Superior temporal gyrus (tissue), 1 donor: ENCODE results near the gene PREX1.

ENCODE experiments used
- DNase-seq: peaks from one replicate; pipeline ENCODE4 v3.0.0-alpha.2; 2016; ENCODE audit errors: extremely low spot score

PREX1 gene

GRCh38 chr20:48703511-48704219, 124.1 kb downstream of the PREX1 start:
- DNase-seq = no peak

- no peak for DNase-seq
These were observed 124.7 kb downstream of the PREX1 start for GRCh38 chr20:48703107-48703506.

GRCh38 chr20:48702455-48702913, 125.3 kb downstream of the PREX1 start:
- DNase-seq = no peak

- no peak for DNase-seq
These were observed 126.1 kb downstream of the PREX1 start for GRCh38 chr20:48701702-48702101.

- peak; percentile 12 for DNase-seq
These were observed 129.1 kb downstream of the PREX1 start for GRCh38 chr20:48698507-48699267.

- DNase-seq = peak; percentile 57
These were observed 129.8 kb downstream of the PREX1 start for GRCh38 chr20:48697845-48698491.

- no peak for DNase-seq
These were observed 131.1 kb downstream of the PREX1 start for GRCh38 chr20:48696671-48697070.

GRCh38 chr20:48695738-48696137, 132.1 kb downstream of the PREX1 start:
- peak; percentile 9 for DNase-seq

GRCh38 chr20:48695255-48695654, 132.5 kb downstream of the PREX1 start:
- peak; percentile 8 for DNase-seq

GRCh38 chr20:48694381-48694865, 133.4 kb downstream of the PREX1 start:
- DNase-seq = no peak

- peak; percentile 83 for DNase-seq
These were observed 136.3 kb downstream of the PREX1 start for GRCh38 chr20:48691523-48691922.

- DNase-seq = peak; percentile 24
These were observed 136.9 kb downstream of the PREX1 start for GRCh38 chr20:48690888-48691287.

- DNase-seq = no peak
These were observed 137.8 kb downstream of the PREX1 start for GRCh38 chr20:48689874-48690571.

GRCh38 chr20:48689388-48689787, 138.4 kb downstream of the PREX1 start:
- no peak for DNase-seq

GRCh38 chr20:48688579-48688978, 139.2 kb downstream of the PREX1 start:
- DNase-seq = no peak

- DNase-seq = no peak
These were observed 140.5 kb downstream of the PREX1 start for GRCh38 chr20:48687117-48687800.

- no peak for DNase-seq
These were observed 141.3 kb downstream of the PREX1 start for GRCh38 chr20:48686238-48687116.

- no peak for DNase-seq
These were observed 142.5 kb downstream of the PREX1 start for GRCh38 chr20:48685300-48685699.

- peak; percentile 10 for DNase-seq
These were observed 143.2 kb downstream of the PREX1 start for GRCh38 chr20:48684501-48685041.
